ENCODE results near the gene GLRX3.

- TF ChIP-seq CTCF (IDR thresholded peaks at IDR 0.05), result no peak
- TF ChIP-seq POLR2A (IDR thresholded peaks at IDR 0.05), result no peak
Observed at GRCh38 chr10:130207205-130207604, 71.0 kb downstream of the GLRX3 start.

Data from sigmoid colon (tissue), 3 donors.